Fibroblast of lung (primary cell): ENCODE results near the gene RNASE8. TPM values are rescaled to one million over a fixed set of nuclear protein-coding genes. Genes with fewer than 3 reads are reported as not detected.

ENCODE experiments used
- DNase-seq, 2 donors: peaks; one replicate each; pipeline versions ENCODE4 v3.0.0 to v3.0.0-alpha.2; 2010; ENCODE audit warnings: low read depth in 2 of 2
- H2AFZ ChIP-seq: 2 replicates; pipeline ENCODE4 v1.5.1; 2012; ENCODE audit warnings: low read length, control low read depth, inconsistent platforms
- H3K27ac ChIP-seq: 2 replicates; pipeline ENCODE4 v1.5.1; 2011; ENCODE audit warnings: low read length, control low read depth; ENCODE audit not compliant: insufficient read depth
- H3K27me3 ChIP-seq: 2 replicates; pipeline ENCODE4 v1.5.1; 2011; ENCODE audit warnings: mild to moderate bottlenecking, low read length; ENCODE audit not compliant: control insufficient read depth, insufficient read depth
- H3K36me3 ChIP-seq: 2 replicates; pipeline ENCODE4 v1.5.1; 2011; ENCODE audit warnings: low read length; ENCODE audit not compliant: control insufficient read depth, insufficient read depth
- H3K4me1 ChIP-seq: 2 replicates; pipeline ENCODE4 v1.5.1; 2011; ENCODE audit warnings: low read length; ENCODE audit not compliant: control insufficient read depth, insufficient read depth; ENCODE audit errors: extremely low read depth
- H3K4me2 ChIP-seq: 2 replicates; pipeline ENCODE4 v1.5.1; 2011; ENCODE audit warnings: low read length, control low read depth; ENCODE audit not compliant: insufficient read depth; ENCODE audit errors: extremely low read depth
- H3K4me3 ChIP-seq, 4 experiments: fragments of 200-600 bp in 1 of 4; sonication (generic) in 1 of 4; replicated peaks in 1 of 4; 2 replicates each; pipeline ENCODE4 v1.5.1; 2011 to 2016; ENCODE audit warnings: low read length in 4 of 4, low read depth in 3 of 4, mild to moderate bottlenecking in 3 of 4, control low read depth in 2 of 4, inconsistent platforms in 1 of 4, mixed read lengths in 1 of 4; ENCODE audit not compliant: insufficient read depth in 1 of 4; ENCODE audit errors: control extremely low read depth in 1 of 4
- H3K79me2 ChIP-seq: 2 replicates; pipeline ENCODE4 v1.5.1; 2012; ENCODE audit warnings: mild to moderate bottlenecking, low read length, inconsistent platforms; ENCODE audit not compliant: control insufficient read depth, insufficient read depth
- H3K9ac ChIP-seq: 2 replicates; pipeline ENCODE4 v1.5.1; 2011; ENCODE audit warnings: mild to moderate bottlenecking, low read length, control low read depth; ENCODE audit not compliant: insufficient read depth
- H3K9me3 ChIP-seq: 2 replicates; pipeline ENCODE4 v1.5.1; 2012; ENCODE audit warnings: low read depth, low read length; ENCODE audit not compliant: control insufficient read depth, insufficient read depth
- H4K20me1 ChIP-seq: 2 replicates; pipeline ENCODE4 v1.5.1; 2011; ENCODE audit warnings: low read length; ENCODE audit not compliant: control insufficient read depth, insufficient read depth; ENCODE audit errors: extremely low read depth
- EZH2 ChIP-seq: IDR thresholded peaks from 2 replicates; pipeline ENCODE4 v1.5.1; 2012; ENCODE audit warnings: low read length, control low read depth, mild to moderate bottlenecking; ENCODE audit errors: missing control alignments
- polyA plus RNA-seq, 2 donors: library from polyadenylated mRNA; depleted of rRNA in 1 of 2; stranded (reverse) in 1 of 2; unstranded in 1 of 2; fragments of >200 nt; gene quantifications; 2 replicates each; pipeline ENCODE4 v1.2.1, GENCODE V29; 2011 to 2012; ENCODE audit warnings: missing spikeins in 1 of 2
- total RNA-seq: library from RNA; depleted of rRNA; stranded (reverse); fragments of >200 nt; gene quantifications from 2 replicates; pipeline ENCODE4 v1.2.1, GENCODE V29; 2014
- TF ChIP-seq, protein P1 (sequence below), 2 donors: IDR thresholded peaks in 1 of 2; conservative IDR thresholded peaks in 1 of 2; 1 replicate in 1 of 2; 2 replicates in 1 of 2; pipeline ENCODE4 v1.5.1; 2011 to 2012; ENCODE audit warnings: low read length in 2 of 2, control low read depth in 1 of 2, inconsistent platforms in 1 of 2, low read depth in 1 of 2, mild to moderate bottlenecking in 1 of 2

Gene RNASE8
- total and polyA plus RNA-seq, 2 donors (not counting 1 experiment from before 2014, with no cell fraction given): not detected

DNA sequence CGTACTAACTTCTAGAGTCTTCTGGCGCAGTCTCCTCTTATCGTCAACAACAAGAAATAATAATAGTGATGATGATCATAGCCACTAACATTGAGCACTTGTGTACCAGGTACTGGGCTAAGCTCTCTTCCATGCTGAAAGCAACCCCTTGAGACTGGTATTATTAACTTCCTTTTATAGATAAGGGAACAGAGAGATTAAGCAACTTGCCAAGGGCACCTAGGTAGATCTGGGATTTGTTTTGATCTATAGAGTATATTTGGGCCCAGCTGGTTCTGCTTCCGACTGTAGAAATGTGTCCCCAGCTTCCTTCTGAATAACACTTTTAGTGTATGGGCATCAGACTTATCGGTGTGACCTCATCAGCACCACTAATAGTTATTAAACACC is 42.0 kb downstream of the RNASE8 start:
- no peak for DNase-seq
- Histone ChIP-seq H3K79me2 (no peaks in the 10 kb centered on the region), H3K4me1 (peaks cover 8% of the 10 kb centered on the region), H3K36me3 (no peaks in the 10 kb centered on the region), H4K20me1 (no peaks in the 10 kb centered on the region), H3K27ac (no peak overlapping the region), H3K4me3 (peak overlapping the region in 2 of 4 experiments; percentile 72 to 84), H3K27me3 (no peaks in the 10 kb centered on the region), H3K9me3 (no peaks in the 10 kb centered on the region), H3K4me2 (peak overlapping the region; percentile 85), H2AFZ (no peak overlapping the region), H3K9ac (no peak overlapping the region)
- TF ChIP-seq EZH2: no peak
- TF ChIP-seq, protein P1, sequence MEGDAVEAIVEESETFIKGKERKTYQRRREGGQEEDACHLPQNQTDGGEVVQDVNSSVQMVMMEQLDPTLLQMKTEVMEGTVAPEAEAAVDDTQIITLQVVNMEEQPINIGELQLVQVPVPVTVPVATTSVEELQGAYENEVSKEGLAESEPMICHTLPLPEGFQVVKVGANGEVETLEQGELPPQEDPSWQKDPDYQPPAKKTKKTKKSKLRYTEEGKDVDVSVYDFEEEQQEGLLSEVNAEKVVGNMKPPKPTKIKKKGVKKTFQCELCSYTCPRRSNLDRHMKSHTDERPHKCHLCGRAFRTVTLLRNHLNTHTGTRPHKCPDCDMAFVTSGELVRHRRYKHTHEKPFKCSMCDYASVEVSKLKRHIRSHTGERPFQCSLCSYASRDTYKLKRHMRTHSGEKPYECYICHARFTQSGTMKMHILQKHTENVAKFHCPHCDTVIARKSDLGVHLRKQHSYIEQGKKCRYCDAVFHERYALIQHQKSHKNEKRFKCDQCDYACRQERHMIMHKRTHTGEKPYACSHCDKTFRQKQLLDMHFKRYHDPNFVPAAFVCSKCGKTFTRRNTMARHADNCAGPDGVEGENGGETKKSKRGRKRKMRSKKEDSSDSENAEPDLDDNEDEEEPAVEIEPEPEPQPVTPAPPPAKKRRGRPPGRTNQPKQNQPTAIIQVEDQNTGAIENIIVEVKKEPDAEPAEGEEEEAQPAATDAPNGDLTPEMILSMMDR (conservative IDR thresholded peaks at IDR 0.05 in 1 of 2, IDR thresholded peaks at IDR 0.05 in 1 of 2; ENCODE audit: low read depth in 1 of 2, low read length in 2 of 2): no peak

- H3K9ac ChIP-seq: no peak within 1 kb of the TSS
- H3K4me3 ChIP-seq: no peak within 1 kb of the TSS
- H3K9me3 ChIP-seq: no peaks in the 10 kb centered on the region
- TF ChIP-seq, protein P1 (conservative IDR thresholded peaks at IDR 0.05 in 1 of 2, IDR thresholded peaks at IDR 0.05 in 1 of 2; ENCODE audit: low read depth in 1 of 2, low read length in 2 of 2): no peak
- no peak for TF ChIP-seq EZH2
- no peak within 1 kb of the TSS for H3K27ac ChIP-seq
- no peak within 1 kb of the TSS for H3K4me2 ChIP-seq
- H3K79me2 ChIP-seq: no peaks in the 10 kb centered on the region
- H4K20me1 ChIP-seq: no peaks in the 10 kb centered on the region
- no peak for DNase-seq
- H3K27me3 ChIP-seq: no peaks in the 10 kb centered on the region
- peaks cover 11% of the 10 kb centered on the region for H3K4me1 ChIP-seq
- no peak within 1 kb of the TSS for H2AFZ ChIP-seq
- H3K36me3 ChIP-seq: no peaks in the 10 kb centered on the region
Measured at GRCh38 chr14:21100931-21101330, 43.3 kb downstream of the RNASE8 start, which contains the start of gene TMEM253. TSS of gene TMEM253 (plus strand) at chr14:21101066. CDS start at chr14:21101344, 278 bp downstream.

DNA sequence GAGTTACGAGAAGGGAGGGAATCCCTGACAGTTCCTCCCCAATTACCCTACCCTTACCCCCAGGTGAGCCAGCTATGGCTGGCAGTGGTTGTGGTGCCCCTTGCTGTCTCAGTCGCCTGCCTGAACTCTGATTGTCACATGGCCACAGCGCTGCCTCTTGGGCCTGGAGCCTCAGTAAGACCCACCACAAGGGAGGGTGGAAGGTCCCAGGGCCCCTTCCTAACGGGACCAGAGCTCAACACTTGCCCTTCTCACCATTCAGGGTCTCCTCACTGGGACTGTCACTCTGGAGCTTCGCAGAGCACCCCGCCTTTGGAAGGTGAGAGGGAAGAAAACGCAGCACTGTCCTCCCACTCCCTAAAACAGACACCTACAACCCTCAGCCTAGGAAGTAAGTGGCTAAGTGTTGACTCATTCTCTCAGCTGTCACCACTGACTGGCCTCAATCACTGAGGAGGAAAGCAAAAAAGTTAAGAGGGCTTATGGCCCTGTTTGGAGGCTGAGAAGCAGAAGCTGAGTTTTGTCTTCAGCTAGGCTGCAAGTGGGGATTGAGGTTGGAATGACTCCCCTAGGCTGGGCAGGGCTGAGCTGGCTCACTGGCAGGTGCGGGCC is 44.3 kb downstream of the RNASE8 start:
- Histone ChIP-seq H3K4me2 (no peak overlapping the region), H4K20me1 (no peaks in the 10 kb centered on the region), H3K4me3 (no peak overlapping the region), H3K9ac (no peak overlapping the region), H3K36me3 (no peaks in the 10 kb centered on the region), H2AFZ (no peak overlapping the region), H3K79me2 (no peaks in the 10 kb centered on the region), H3K4me1 (peaks cover 17% of the 10 kb centered on the region), H3K9me3 (no peaks in the 10 kb centered on the region), H3K27ac (no peak overlapping the region), H3K27me3 (no peaks in the 10 kb centered on the region)
- no peak for DNase-seq
- no peak for TF ChIP-seq EZH2
- TF ChIP-seq, protein P1 (conservative IDR thresholded peaks at IDR 0.05 in 1 of 2, IDR thresholded peaks at IDR 0.05 in 1 of 2; ENCODE audit: low read depth in 1 of 2, low read length in 2 of 2): no peak
